ENCODE measurements around the gene LAMB2.

LAMB2 gene

DNA sequence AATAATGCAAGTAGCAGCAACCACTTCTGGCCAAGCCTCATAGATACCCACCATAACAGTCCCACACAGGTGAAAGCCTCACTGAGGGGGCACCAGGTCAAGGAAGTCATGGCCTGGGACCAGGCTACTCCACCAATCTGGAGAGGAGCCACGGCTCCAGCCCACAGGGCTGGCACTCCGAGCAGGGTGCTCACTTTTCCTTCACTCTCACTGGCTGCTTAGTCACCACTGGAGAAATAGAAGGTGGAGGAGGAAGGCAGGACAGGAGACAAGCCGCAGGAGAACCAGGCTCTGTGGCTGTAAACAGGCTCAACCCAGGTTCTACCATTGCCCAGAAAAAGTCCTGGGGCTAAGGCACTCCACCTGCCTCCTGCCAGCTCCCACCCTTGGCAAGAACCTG, 13.4 kb downstream of the LAMB2 start:
- Histone ChIP-seq H3K27me3 (replicated peaks) (no peaks in the 10 kb centered on the region), H3K27ac (peak overlapping the region; percentile 84), H3K36me3 (replicated peaks) (peaks cover 71% of the 10 kb centered on the region), H3K4me3 (ENCODE audit: low read depth, low read length) (peak overlapping the region; percentile 96)
- in situ Hi-C loops (cut with HindIII; ENCODE audit: low pct_ligation_motif_present, low sequenced_read_pairs) = no loop called here
- no peak for DNase-seq
- TF ChIP-seq, protein P1, sequence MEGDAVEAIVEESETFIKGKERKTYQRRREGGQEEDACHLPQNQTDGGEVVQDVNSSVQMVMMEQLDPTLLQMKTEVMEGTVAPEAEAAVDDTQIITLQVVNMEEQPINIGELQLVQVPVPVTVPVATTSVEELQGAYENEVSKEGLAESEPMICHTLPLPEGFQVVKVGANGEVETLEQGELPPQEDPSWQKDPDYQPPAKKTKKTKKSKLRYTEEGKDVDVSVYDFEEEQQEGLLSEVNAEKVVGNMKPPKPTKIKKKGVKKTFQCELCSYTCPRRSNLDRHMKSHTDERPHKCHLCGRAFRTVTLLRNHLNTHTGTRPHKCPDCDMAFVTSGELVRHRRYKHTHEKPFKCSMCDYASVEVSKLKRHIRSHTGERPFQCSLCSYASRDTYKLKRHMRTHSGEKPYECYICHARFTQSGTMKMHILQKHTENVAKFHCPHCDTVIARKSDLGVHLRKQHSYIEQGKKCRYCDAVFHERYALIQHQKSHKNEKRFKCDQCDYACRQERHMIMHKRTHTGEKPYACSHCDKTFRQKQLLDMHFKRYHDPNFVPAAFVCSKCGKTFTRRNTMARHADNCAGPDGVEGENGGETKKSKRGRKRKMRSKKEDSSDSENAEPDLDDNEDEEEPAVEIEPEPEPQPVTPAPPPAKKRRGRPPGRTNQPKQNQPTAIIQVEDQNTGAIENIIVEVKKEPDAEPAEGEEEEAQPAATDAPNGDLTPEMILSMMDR (IDR thresholded peaks at IDR 0.05; ENCODE audit: low read depth, low read length, missing control alignments) = no peak

DNA sequence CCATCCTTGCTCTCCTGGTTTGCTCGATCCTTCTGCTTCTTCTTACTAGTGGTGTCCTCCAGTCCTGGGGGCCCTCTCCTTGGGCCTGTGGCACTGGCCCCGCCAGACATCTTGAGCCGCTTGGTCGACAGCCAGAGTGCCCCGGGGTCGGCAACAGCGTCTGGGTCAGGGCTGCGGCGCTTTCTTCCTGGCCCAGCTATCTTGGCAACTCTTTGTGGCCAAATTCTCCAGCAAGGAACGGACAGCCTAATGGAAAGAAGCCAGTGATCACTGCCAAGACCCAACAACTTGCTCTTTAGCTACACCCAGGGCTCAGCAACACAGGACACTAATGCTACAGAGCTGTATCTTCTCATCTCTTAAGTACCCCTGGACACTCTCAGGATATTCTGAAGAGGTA, 13.8 kb downstream of the LAMB2 start:
- H3K36me3 ChIP-seq (replicated peaks) = peaks cover 71% of the 10 kb centered on the region
- no peak overlapping the region for H3K4me3 ChIP-seq (ENCODE audit: low read depth, low read length)
- TF ChIP-seq, protein P1 (IDR thresholded peaks at IDR 0.05; ENCODE audit: low read depth, low read length, missing control alignments) = no peak
- H3K27ac ChIP-seq = no peak overlapping the region
- in situ Hi-C loops (cut with HindIII; ENCODE audit: low pct_ligation_motif_present, low sequenced_read_pairs) = no loop called here
- DNase-seq = no peak
- H3K27me3 ChIP-seq (replicated peaks) = no peaks in the 10 kb centered on the region

DNA sequence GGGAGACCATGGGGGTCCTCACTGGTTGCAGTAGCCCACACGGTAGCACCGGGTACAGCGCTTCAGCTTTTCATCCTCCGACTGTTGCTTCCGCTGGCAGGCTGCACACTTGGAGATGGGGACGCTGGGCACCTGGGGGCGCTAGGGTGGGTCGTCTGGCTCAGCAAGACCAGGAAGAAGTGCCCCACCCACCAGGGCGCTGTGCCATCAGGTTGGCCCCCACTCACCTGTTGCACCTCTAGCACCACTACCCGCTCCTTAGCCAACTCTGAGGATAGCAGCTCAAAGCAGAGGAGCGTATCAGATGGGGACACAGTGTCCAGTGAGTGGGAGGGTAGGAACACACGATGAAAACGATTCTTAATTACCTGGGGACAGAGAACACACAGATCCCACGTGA, 20.6 kb downstream of the LAMB2 start:
- H3K4me3 ChIP-seq (ENCODE audit: low read depth, low read length) = no peak overlapping the region
- peaks cover 84% of the 10 kb centered on the region for H3K36me3 ChIP-seq (replicated peaks)
- H3K27ac ChIP-seq = no peak overlapping the region
- TF ChIP-seq, protein P1 (IDR thresholded peaks at IDR 0.05; ENCODE audit: low read depth, low read length, missing control alignments) = no peak
- DNase-seq = no peak
- H3K27me3 ChIP-seq (replicated peaks) = no peaks in the 10 kb centered on the region
- in situ Hi-C loops (cut with HindIII; ENCODE audit: low pct_ligation_motif_present, low sequenced_read_pairs) = no loop called here

DNA sequence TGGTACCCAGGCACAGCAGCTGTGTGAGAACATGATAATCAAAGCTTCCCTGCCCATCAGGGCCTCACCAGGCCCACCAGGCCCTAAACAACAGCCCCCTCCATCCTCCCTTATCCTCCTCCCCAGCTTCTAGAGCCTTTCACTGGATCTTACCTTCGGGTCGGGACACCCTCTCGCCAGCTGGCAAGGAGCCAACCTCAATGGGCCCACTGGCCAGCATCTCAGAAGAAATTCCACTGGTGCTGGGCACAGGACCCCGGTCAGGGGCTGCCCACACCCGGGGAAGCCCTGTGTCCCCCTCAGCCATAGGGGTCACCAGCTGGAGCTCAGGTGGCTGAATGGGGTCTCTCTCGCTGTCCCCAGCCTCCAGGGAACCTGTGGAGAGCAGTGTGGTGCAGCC, 21.5 kb downstream of the LAMB2 start:
- H3K27me3 ChIP-seq (replicated peaks) = no peaks in the 10 kb centered on the region
- H3K4me3 ChIP-seq (ENCODE audit: low read depth, low read length) = no peak overlapping the region
- in situ Hi-C loops (cut with HindIII; ENCODE audit: low pct_ligation_motif_present, low sequenced_read_pairs) = no loop called here
- H3K27ac ChIP-seq = no peak overlapping the region
- TF ChIP-seq, protein P1 (IDR thresholded peaks at IDR 0.05; ENCODE audit: low read depth, low read length, missing control alignments) = no peak
- DNase-seq = no peak
- peaks cover 76% of the 10 kb centered on the region for H3K36me3 ChIP-seq (replicated peaks)

DNA sequence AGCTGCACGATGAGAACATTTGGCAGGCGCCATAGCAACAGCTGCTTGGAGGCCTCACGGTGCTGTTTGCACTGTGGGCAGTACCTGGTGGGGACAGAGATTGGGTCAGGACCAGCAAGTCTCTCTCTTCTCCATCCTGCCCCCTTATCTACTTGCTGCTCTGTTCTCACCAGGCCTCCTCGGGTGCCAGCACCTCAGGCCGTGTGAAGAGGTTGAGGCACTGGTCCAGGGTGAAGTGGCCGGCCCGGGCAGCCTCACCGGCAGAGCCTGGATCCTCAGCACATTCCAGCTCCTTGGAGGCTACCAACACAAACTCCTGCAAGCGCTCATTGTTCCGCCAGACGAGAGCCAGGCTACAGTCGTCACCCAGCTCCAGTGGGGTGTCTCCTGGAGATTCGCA, 22.1 kb downstream of the LAMB2 start:
- TF ChIP-seq, protein P1 (IDR thresholded peaks at IDR 0.05; ENCODE audit: low read depth, low read length, missing control alignments) = no peak
- in situ Hi-C loops (cut with HindIII; ENCODE audit: low pct_ligation_motif_present, low sequenced_read_pairs) = no loop called here
- Histone ChIP-seq H3K4me3 (ENCODE audit: low read depth, low read length) (no peak overlapping the region), H3K27ac (no peak overlapping the region), H3K36me3 (replicated peaks) (peaks cover 70% of the 10 kb centered on the region), H3K27me3 (replicated peaks) (no peaks in the 10 kb centered on the region)
- DNase-seq = no peak

DNA sequence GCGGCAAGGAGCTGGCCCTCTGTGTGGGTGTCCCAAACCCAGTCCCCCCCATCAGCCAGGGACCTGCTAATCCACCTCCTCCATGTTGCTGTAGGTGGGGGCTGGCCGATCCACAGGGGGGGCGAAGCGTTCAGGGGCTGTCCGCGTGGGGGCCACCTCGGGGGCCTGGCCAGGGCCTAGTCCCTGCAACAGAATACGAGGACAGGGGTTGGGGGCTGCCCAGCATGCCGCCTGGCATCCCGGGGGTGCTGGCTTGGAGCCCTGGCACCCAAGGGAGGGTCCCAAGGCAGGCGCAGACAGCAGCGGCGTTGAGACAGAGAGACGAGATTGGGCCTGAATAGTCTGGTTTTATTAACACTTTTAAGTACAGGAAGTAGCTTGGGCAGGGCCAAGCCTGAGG, 24.5 kb downstream of the LAMB2 start:
- Histone ChIP-seq H3K27me3 (replicated peaks) (no peaks in the 10 kb centered on the region), H3K27ac (no peak overlapping the region), H3K4me3 (ENCODE audit: low read depth, low read length) (no peak overlapping the region), H3K36me3 (replicated peaks) (peaks cover 47% of the 10 kb centered on the region)
- TF ChIP-seq, protein P1 (IDR thresholded peaks at IDR 0.05; ENCODE audit: low read depth, low read length, missing control alignments) = no peak
- in situ Hi-C loops (cut with HindIII; ENCODE audit: low pct_ligation_motif_present, low sequenced_read_pairs) = no loop called here
- no peak for DNase-seq
